ENCODE data around the gene LNX1.

DNA sequence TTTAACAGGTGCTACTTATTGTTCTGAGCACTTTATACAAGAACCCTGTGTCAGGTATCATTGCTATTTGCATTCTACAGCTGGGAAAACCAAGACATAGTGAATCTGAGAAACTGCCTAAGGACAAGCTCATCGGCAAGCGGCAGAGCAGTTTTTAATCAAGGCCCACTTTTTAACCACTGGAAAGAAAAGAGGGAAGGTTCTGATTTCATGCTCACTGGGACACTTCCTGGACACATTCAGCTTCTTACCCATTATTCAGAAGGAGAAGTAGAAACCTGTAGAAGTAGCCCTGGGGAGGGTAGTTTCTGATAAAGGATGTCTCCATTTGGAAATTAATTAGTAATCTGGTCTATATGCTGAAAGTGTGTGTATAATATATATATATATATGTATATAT is 2.5 kb upstream of the LNX1 start:
- TF ChIP-seq CTCF (conservative IDR thresholded peaks at IDR 0.05) (no peak), ZFX (IDR thresholded peaks at IDR 0.05) (no peak)

Measured in C4-2B (cell line).